Activated CD4-positive, CD25-positive, alpha-beta regulatory T cell treated with anti-CD3 and anti-CD28 coated beads, Interleukin-2, amount 50 U/mL, for 24 hours (primary cell): ENCODE data around the gene MRPL1.
"Not testable (repeated sequence)": the region's sequence is repeated elsewhere in the genome, so short reads cannot be mapped to it uniquely, and the experiment has no call there.

ENCODE experiments used
- ATAC-seq, 2 donors: fragments of 150-1000 bp; cut with Tn5 transposase; one replicate each; pipeline ENCODE4 v1.10.0; 2021; ENCODE audit warnings: mild to moderate bottlenecking in 1 of 2, moderate library complexity in 1 of 2

MRPL1 gene

GRCh38 chr4:77852892-77853495, 9.6 kb upstream of the MRPL1 start:
- peak; percentile 80 to 89 for ATAC-seq

- ATAC-seq, result peak; percentile 69 to 72
Observed at GRCh38 chr4:77854431-77855111, 8.1 kb upstream of the MRPL1 start.

GRCh38 chr4:77856152-77856551, 6.5 kb upstream of the MRPL1 start:
- no peak for ATAC-seq

- ATAC-seq, result no peak
Observed at GRCh38 chr4:77859256-77859655, 3.4 kb upstream of the MRPL1 start.

GRCh38 chr4:77861495-77861894, 1.1 kb upstream of the MRPL1 start:
- ATAC-seq, result peak; percentile 69 to 70

GRCh38 chr4:77863341-77863740, 711 bp downstream of the MRPL1 start:
- not testable (repeated sequence) for ATAC-seq

GRCh38 chr4:77865259-77865658, 2.6 kb downstream of the MRPL1 start:
- no peak for ATAC-seq

- no peak for ATAC-seq
Observed at GRCh38 chr4:77872723-77873445, 10.3 kb downstream of the MRPL1 start.

GRCh38 chr4:77877167-77877566, 14.5 kb downstream of the MRPL1 start:
- ATAC-seq, result no peak

GRCh38 chr4:77877771-77878565, 15.3 kb downstream of the MRPL1 start:
- no peak for ATAC-seq

GRCh38 chr4:77880784-77881183, 18.2 kb downstream of the MRPL1 start:
- no peak for ATAC-seq

GRCh38 chr4:77881460-77882295, 19.0 kb downstream of the MRPL1 start:
- ATAC-seq, result peak in 1 of 2 donors; percentile 27

GRCh38 chr4:77893451-77893850, 30.8 kb downstream of the MRPL1 start:
- no peak for ATAC-seq

- no peak for ATAC-seq
Observed at GRCh38 chr4:77899607-77900006, 37.0 kb downstream of the MRPL1 start.

- ATAC-seq, result no peak
Observed at GRCh38 chr4:77903186-77903585, 40.6 kb downstream of the MRPL1 start.

- no peak for ATAC-seq
Observed at GRCh38 chr4:77905651-77906263, 43.1 kb downstream of the MRPL1 start.

GRCh38 chr4:77910676-77911075, 48.0 kb downstream of the MRPL1 start:
- no peak for ATAC-seq

- peak in 1 of 2 donors; percentile 38 for ATAC-seq
Observed at GRCh38 chr4:77911091-77911490, 48.5 kb downstream of the MRPL1 start.

- no peak for ATAC-seq
Observed at GRCh38 chr4:77911842-77912450, 49.3 kb downstream of the MRPL1 start.

GRCh38 chr4:77913348-77913747, 50.7 kb downstream of the MRPL1 start:
- ATAC-seq, result no peak

- ATAC-seq, result no peak
Observed at GRCh38 chr4:77917075-77917474, 54.4 kb downstream of the MRPL1 start.
